NCI-H1694 treated with DMSO at 0.1 percent for 48 hours (cell line): ENCODE results near the gene CENATAC.
"Not testable (repeated sequence)": the region's sequence is repeated elsewhere in the genome, so short reads cannot be mapped to it uniquely, and the experiment has no call there.

Experiments
- DNase-seq: peaks from one replicate; lab custom pipeline; 2025; lab: John Stamatoyannopoulos, UW

CENATAC gene

GRCh38 chr11:119054418-119054817 lies 56.5 kb downstream of the CENATAC start:
- no peak for DNase-seq

- DNase-seq: no peak
Observed at GRCh38 chr11:119055901-119056300, 58.0 kb downstream of the CENATAC start.

GRCh38 chr11:119056421-119056999 lies 58.6 kb downstream of the CENATAC start:
- no peak for DNase-seq

- peak; percentile 44 for DNase-seq
Observed at GRCh38 chr11:119057000-119057769, 59.2 kb downstream of the CENATAC start, which contains the start of gene HYOU1. TSS of gene HYOU1 (minus strand) at chr11:119057205. CDS start at chr11:119056160, 1,045 bp downstream.

- not testable (repeated sequence) for DNase-seq
Observed at GRCh38 chr11:119059128-119059527, 61.2 kb downstream of the CENATAC start.

GRCh38 chr11:119061256-119061655 lies 63.3 kb downstream of the CENATAC start:
- no peak for DNase-seq

- no peak for DNase-seq
Observed at GRCh38 chr11:119062779-119063178, 64.8 kb downstream of the CENATAC start.

GRCh38 chr11:119065369-119065768 lies 67.4 kb downstream of the CENATAC start:
- DNase-seq: no peak
